GM21367 (cell line): ENCODE results near the gene ATP5ME.
"Not testable (repeated sequence)": the region's sequence is repeated elsewhere in the genome, so short reads cannot be mapped to it uniquely, and the experiment has no call there.

Source experiments
- ATAC-seq: cut with Tn5 transposase; IDR thresholded peaks from one replicate; pipeline ENCODE4 v1.9.1; 2021; ENCODE audit not compliant: unreplicated experiment

The ATP5ME gene

DNA sequence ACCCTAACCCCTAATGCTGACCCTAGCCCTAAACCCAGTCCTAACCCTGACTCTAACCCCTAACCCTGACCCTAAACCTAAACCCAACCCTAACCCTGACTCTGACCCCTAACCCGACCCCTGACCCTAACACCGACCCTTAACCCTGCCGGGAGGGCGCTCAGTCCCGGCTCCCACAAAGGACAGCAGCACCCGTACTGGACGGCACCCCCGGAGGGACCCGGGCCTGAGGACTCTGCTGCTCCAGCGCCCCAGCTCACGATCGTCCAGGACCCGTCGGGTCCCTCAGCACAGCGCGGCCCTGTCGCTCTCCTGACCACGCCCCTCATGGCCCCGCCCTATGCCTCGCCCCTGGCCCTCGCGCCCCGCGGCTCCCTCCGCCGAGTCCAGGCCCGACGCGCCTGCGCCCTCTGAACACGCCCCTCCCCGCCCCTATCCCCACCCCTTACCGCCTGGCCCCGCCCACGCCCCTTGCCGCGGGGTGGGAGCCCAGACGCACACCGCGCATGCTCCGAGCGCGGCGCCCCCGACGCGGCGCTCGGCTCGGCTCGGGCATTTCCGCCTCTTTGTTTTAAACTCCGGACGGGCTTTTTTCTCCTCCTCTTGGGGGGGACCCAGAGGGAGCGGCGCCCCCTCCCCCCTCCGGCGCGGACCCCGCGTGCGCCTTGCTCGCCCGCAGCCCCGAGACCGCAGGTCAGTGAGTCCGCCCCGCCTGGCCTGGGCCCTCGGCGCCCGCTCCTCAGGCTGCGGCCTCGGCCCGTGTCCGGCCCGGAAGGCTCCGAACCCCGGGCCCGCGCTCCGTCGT, 31.4 kb upstream of the ATP5ME start, which contains the start of gene PCGF3:
PCGF3 (plus strand) TSS at position 555 of the 805 bp plus-strand sequence. CDS start 27,849 bp downstream, outside the sequence.
- peak; percentile 82 for ATAC-seq

DNA sequence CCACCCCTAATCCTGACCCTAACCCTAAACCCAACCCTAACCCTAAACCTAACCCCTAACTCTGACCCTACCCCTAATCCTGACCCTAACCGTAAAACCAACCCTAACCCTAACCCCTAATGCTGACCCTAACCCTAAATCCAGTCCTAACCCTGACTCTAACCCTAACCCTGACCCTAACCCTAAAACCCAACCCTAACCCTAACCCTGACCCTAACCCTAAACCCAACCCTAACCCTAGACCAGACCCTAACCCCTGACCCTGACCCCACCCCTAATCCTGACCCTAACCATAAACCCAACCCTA, 30.8 kb upstream of the ATP5ME start:
- ATAC-seq: no peak

DNA sequence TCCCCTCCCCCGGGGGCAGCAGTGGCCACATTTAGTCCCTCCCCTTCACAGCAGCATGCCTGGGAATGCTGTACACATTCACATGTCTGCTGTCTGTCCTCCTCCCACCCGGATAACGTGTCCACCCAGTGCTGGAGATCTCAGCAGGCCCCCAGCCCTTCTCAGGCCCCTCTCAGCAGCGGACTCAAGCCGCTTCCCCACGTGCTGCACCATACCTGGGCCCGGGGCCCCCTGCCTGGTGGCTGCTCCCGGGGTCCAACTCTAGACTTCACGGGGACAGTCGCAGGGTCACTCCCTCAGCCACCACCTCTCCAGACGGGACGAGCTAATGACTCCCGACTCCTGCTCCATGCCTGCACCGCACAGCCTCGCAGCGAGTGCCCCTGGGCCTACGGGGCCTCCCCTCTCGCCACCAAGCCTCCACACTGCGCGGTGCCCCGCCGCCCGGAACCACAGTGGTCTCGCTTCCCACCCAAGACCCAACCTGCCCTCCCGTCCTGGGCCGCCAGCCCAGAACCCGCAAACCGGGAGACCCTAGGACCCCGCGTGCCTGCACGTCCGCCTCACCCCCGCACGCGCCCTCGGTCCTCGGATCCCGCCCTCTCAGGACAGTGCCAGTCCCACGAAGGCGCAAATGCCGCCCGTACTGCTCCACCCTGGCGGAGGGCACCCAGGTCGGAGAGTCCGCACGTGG, 30.3 kb upstream of the ATP5ME start:
- no peak for ATAC-seq

DNA sequence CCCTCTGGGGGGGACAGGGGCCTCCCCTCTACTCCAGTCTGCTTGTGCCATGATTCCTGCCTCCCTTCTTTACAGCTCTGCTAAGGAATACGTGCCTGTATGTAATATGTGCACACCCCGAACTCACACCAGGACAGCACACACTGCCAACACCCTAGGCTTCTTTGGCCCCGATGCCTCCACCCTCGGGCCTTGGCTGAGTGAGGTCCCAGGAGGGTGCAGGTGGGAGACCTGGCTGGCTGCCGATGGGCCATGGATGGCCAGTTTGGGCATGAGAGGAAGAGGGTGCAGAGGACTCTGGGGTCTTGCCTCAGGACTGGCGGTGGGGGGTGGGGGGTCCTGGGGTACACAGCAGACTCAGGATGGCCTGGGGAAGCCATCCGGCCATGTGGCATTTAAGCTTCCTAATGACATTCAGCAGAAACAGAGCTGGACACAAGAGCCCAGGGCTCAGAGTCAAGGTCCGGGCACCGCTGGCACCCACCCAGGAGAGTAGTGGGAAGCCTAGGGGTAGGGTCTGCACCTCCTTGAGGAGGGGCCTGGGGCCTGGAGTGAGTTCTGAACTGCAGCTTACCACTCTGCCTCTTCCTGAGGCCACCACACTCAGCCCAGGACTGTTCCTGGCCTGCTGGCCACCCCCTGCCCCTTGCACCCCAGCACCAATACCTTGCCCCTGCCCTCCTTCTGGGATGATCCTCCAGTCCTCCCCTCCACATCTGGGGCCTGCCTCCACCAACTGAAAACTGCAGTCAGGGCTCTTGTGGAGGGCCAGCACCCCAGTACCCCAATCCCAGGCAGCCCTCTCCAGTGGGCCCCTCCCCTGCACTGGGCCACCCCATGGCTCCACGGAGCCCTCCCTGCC, 29.5 kb upstream of the ATP5ME start:
- no peak for ATAC-seq

DNA sequence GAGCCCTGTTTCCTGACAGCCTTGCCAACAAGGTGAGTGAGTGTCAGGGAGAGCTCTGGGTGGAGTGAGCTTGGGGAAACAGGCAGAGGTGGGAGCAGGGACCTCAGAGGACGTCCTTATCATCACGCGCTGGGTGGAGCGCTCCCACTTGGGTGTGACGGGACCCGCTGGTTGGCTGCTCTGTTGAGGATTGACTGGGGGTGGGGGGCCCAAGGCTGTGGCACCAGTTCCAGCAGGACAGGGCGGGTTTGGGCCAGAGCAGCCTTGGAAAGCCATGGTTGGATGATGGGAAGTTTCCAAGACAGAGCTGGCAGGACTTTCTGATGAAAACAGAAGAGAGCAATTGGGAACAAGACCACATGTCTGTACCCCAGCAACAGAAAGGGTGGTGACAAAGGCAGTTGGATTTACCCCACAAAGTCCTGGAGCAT, 28.6 kb upstream of the ATP5ME start:
- ATAC-seq: no peak

DNA sequence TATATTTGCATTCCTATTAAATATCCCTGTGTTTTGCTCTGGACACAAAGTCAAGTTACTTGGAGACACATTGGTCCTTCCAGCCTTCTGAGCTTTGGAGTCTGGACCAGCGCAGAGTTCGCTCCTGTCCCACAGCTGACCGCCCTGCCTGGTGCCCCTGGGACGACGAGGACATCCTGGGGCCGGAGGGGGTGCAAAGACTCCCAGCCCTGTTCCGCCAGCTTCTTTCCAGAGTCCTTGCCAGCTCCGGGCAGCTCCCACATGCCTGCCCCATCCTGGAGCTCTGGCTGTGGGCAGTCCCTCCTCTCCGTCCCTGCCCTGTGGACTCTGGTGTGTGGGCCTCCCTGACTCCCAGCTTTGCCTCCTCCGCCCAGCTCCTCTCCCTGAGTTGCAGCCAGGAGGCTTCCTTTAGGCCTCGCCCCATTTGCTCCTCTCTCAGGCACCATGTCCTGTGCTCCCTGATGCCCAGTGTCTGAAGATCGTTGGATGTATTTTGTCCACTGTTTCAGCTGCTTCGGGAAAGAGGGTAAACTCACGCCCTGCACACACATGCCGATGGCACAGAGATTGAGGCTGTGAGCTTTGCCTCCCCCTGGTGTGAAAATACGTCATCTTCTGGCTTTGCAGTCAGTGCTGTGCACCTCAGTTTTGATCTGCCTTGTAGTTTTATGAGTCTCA, 26.6 kb upstream of the ATP5ME start:
- ATAC-seq: no peak

DNA sequence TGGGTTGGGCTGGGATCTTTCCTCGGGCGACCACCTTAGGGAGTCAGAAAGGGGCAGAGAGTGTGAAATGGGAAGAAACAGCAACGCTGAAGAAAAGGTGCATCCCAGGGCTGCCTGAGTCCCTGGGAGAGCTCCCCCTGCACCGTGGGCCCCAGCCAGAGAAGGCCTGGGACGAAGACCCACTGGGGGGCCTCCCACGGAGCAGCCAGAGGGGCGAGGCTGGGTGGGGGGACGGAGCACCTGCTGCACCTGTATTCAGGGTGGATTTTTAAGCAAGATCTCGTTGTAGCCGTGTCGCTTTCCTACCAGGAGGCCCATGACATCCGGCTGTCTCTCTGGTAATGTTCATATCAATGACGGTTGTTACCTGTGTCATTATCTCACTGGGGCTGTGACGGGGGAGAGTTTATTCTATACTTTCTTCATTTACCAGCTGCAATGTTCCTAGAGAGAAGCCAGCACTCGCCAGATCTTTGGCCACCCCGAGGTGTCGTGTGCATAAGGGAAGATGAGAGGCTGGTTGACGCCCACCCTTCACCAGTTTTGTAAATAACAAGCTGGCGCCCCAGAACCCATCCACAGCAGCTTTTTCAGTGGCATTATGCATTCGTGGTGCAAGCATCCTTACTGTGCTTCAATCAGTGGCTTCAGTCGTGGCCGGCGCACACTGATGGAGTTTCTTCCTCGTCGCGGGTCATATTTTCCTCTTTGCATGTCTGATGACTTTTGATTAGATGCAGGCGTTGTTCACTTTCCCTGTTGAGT, 25.9 kb upstream of the ATP5ME start:
- no peak for ATAC-seq

DNA sequence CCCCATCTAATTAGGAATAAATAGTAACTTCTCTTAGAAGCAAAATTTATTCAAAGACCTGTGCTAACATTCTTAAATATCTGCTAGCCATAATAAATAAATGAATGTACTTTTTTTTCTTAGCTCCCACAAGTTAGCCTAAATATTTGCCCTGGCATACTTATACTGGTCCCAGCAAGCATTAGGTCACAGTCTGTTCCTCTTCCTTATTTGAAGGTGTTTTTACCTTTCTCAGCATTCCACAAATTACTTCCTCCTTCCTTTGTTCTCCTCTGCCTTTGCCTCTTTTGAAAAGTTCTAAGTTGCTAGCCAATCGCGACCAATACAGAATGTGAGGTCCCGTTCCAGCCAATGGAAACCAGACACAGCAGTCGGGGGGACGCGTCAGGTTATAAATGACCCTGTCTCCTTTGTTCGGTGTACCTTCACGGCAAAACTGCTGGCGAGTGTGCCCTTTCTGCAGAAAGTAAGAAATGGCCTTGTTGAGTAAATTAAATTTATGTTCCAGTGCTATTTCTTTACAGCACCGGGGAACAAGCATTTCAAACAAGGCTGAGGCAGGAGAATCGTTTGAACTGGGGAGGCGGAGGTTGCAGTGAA, 20.4 kb upstream of the ATP5ME start:
- ATAC-seq: not testable (repeated sequence)

DNA sequence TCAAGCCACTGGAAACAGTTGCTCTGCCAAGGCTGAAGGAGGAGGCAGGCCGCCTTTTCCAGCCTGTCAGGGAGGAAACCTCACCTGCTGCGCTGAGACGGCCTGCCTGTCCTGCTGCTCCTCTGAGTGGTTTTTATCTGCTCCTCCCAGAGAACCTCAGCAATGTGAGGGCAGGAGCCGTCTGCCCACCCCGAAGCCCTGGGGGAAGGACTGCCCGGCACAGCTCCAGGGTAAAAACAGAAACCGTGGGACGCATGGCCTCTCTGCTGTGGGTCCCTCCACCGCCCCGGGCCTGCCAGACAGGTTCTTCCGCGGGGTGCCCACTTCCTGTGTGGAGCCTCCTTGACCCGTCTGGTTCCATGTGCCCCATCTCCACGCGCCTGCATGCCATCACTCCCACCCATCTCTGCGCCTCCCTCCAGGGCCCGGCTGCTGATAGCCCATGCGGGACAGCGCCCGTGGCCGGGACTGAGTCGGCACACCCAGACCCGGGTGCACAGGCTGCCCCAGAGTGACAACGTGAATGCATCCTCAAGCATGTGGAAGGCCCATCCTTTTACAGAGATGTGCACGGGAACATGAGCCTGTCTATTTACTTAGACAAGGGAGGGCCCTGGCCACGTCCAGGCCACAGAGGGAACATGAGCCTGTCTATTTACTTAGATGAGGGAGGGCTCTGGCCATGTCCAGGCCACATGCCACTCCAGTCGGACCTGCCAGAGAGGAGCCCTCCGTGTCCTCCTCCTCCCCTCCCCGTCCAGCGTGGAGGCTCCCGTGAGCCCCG, 18.9 kb upstream of the ATP5ME start:
- ATAC-seq: no peak

DNA sequence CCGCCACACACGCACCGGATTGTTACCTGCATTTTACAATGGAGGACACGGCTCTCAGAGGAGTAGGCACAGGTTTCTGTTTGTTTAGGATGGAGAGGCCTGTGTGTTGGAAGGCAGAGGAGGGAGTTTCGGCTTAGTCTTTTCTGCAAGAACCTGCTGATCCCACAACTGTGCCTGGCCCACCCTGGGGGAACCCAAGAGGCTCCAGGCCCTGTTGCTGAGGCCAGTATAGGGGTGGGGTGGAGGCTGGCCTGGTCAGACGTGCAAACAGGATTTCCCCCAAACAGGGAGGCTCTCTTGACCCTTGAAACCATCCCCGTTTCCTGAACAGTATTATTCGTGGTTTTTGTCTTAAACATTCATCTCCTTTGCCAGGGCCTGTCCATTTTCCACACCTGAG, 15.6 kb upstream of the ATP5ME start:
- ATAC-seq: no peak

DNA sequence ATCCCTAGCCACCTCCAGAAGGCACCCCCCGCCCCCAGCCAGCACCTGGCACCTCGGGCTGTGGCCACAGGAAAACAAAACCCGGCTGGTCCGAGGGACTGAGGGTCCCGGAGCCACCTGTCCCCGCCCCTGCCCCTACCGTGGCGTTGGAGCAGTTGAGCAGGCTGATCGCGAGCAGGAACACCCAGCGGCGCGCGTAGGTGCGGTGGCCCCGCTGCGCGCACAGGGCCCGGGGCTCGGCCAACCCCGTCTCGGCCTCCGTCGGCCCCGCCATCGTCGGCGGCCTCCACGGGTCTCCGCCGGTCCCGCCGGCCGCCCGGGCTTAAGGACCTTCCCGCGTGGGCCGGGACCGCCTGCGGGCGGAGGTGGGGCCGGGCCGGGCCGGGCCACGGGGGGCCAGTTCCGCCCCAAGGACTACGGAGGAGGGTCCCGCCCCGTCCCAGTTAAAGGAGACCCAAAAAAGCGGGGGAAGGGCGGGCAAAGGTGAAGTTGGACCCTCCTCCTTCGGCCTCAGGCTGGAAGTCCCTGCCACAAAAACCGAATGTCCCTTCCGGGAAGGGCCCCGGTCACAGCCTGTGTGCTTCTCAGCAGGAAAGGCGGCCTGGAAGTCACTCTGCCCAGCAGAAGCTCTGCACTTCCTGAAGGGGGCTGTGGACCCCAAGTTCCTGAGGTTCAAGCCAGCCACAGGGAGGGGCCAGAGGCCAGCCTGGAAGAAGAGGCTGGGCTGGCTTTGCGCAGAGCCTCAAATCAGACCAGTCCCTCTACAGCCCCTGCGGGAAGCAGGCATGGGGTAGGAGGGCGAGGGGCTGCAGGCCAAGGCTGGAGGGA, 15.0 kb upstream of the ATP5ME start, which contains the start of gene SLC49A3:
SLC49A3 (minus strand) TSS at position 298 of the 828 bp plus-strand sequence; CDS start at position 274, 24 bp downstream.
- ATAC-seq: no peak

DNA sequence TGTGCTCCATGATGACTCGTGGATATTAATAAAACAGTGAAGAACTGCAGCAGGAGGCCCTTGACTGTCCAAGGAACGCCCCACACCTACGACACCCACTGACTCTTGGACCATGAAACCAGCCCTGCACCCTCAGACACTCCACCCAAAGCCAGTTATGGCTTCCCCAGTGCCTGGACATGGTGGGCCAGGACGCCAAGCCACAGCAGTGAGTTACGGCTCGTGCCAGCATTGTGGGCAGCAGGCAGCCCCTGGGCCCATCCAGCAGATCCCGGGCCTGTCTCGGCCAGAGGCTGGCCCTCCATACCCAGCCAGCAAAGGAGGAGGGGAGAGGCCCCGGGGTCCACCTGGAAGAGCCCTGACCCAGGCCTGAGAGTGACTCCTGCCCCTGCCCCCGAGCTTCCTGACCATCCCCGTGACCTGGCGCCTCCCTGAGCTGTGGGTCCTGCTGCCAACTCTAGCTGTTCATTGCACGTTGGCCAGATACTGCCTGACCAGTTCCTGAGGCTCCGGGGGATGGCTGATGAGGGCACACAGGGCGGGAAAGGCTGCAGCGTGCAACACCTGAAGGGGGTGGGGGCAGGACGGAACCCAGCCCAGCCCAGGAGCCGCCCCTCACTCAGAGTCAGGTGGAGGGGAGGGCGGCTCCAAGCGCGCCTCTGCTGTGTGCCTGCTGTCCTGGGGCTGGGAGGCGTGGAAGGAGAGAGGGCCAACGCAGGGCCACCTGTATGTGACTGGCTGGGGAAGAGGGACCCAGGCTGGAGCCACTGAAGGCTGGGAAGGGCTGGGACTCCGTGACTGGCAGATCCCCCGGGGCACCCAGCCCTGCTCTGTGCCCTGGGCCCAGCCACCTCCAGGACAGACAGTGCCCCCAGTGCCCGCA, 14.1 kb upstream of the ATP5ME start:
- ATAC-seq: no peak

DNA sequence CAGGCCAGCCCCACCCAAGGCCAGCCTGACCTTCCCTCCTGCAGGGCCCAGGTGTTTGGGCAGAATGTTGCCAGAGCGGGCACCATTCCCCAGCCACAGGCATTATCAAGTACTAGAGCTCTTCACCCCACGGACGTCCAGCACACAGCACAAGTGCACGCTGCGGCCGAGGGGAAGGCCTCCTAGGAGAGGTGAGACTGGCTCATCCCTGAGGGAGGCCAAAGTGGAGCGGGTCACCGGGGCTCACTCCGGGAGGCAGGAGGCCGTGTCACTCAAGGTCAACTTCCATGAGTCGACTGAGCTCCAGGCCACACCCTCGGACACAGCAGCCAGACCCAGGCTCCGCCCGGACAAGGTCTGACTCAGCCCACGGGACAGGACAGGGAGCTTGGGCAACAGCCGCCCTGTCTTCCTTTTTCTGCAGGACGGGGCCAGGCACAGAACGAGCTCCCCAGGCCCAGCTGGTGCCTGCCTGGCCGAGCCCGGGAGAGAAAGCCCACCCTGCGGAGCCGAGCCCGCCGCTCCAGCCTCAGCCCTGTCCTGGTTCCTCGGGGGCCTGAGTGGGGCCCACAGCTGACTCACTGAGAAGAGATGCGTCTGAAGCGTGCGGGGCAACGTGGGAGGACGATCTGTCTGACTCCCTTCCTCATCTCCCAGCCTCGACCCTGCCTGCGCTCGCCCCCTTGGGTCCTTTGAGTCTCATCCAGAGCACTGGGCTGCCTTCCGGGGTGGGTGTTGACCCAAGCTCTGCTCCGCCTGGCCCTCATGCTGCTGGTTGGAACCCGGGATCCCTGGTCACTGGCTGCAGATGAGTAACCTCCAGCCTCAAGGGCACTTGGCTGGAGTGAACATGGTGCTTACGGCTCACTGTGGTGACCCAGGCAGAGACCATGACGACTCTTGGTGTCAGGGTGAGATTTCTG, 13.2 kb upstream of the ATP5ME start:
- no peak for ATAC-seq

DNA sequence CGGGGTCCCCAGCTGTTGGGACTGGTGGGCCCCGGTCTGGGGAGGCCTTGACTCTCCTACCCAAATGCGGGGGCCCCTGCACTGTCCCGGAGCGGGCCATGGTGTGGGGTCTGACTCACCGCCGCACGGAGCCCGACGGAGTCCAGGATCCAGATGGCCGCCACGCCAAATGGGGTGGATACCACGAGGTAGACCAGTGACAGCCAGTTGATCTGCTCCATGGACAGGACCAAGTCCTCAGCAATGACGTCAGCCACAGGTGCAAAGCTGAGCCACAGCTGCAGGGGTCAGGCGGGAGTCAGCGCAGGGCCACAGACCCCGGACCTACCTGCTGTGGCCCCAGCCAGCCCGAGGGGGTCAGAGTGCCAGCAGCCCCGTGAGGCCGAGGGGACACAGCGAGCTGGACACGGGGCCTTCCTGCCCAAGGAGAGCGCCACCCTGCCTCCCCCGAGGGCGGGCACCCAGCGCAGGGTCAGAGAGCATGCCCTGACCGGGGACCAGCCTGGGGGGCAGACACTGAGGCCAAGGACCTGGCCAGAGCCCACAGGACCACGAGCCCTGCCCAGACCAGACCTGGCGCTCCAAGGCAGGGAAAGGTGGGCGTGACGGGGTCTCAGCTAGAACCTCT, 12.5 kb upstream of the ATP5ME start:
- no peak for ATAC-seq

DNA sequence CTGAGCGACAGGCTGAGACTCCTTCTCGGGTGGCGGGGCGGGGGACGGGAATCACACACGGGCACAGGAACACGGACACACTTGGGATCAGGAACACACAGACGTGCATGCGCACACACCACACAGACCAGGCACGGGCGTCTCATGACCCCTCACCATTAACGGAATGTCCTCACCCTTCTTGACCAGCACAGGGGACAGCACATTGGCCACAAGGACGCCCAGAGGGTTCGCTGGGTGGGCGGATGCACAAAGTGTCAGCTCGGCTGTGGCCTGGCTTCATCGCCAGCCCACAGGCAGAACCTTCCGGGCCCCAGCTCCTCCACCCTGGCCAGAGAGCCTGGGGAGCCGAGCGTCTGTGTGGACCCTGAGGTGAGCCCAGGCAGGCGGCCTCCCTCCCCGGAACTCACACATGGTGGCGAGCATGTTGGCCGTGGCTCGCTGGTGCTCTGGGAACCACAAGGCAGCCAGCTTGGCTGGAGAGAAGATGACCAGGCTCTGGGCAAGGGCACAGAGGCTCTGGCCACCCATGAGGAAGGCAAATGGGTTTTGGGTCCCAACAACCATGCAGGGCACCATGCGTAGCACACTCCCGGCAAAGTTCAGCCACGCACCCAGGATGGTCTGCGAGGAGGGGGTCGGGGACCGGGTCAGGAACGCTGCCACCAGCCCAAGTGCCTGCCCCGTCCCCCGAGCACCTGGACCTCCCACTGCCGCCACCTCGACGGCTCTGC, 11.8 kb upstream of the ATP5ME start:
- ATAC-seq: no peak
